ENCODE results near the gene RASA3. TPM values are rescaled to one million over a fixed set of nuclear protein-coding genes. Genes with fewer than 3 reads are reported as not detected.

The RASA3 gene
- polyA plus RNA-seq, 1 donor from 2014 or later: 8.5 TPM

DNA sequence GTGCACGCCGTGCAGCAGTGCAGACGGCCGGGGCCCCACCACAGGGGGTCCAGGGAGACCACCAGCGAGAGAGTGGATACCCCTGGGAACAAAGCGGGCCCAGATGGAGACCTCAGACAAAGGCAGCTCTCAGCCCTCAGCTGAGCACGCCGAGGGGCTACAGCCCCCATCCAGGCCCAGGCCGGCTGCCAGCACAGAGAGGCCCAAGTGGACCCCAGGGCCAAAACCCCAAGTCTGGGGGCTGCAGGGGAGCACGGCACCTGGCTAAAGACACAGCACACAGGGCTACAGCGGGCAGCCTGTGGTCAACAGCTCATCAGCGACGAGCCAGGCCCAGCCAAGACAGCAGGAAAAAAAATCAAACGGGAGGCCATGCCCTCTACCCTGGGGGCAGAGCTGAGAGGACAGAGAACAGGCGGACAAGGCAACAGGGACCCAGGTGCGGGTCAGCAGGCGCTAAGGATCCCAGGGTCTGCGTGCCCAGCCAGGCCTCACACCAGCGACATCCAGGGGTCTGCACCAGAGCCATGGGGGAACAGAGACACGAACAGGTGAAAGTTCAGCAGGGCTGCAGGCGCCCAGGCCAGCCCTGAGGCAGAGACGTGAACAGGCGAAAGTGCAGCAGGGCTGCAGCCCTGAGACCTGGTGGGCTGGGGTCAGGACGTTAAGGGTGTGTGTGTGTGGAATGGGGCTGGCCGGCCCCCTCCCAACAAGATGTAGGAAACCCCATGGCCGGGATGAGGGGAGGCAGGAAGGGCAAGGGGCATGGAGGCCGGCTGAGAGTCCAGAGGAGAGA lies 34.3 kb downstream of the RASA3 start:
- H3K27me3 ChIP-seq (ENCODE audit: insufficient read depth, low read depth, low read length): no peaks in the 10 kb centered on the region
- no peak overlapping the region for H3K4me3 ChIP-seq (ENCODE audit: low read length)
- H3K4me2 ChIP-seq (ENCODE audit: low read length): no peak overlapping the region
- no peaks in the 10 kb centered on the region for H3K36me3 ChIP-seq (ENCODE audit: insufficient read depth, low read length)
- H3K9me2 ChIP-seq (ENCODE audit: insufficient read depth, low read length): no peaks in the 10 kb centered on the region
- no peak overlapping the region for H3K9ac ChIP-seq (ENCODE audit: low read length)
- H3K79me2 ChIP-seq (replicated peaks; ENCODE audit: insufficient read depth, low read length): no peaks in the 10 kb centered on the region
- TF ChIP-seq TAF1 (IDR thresholded peaks at IDR 0.05; ENCODE audit: low read depth): no peak
- no peak for TF ChIP-seq RAD21 (conservative IDR thresholded peaks at IDR 0.05)
- TF ChIP-seq POLR2AphosphoS5 (IDR thresholded peaks at IDR 0.05): no peak
- no peak for TF ChIP-seq EZH2 (IDR thresholded peaks at IDR 0.05; ENCODE audit: borderline replicate concordance, insufficient read depth, low read length, poor library complexity, severe bottlenecking)
- TF ChIP-seq CTCF (IDR thresholded peaks at IDR 0.05; ENCODE audit: poor library complexity, severe bottlenecking): no peak
- no peak for TF ChIP-seq EP300 (conservative IDR thresholded peaks at IDR 0.05; ENCODE audit: poor library complexity, severe bottlenecking)
- TF ChIP-seq, protein P1, sequence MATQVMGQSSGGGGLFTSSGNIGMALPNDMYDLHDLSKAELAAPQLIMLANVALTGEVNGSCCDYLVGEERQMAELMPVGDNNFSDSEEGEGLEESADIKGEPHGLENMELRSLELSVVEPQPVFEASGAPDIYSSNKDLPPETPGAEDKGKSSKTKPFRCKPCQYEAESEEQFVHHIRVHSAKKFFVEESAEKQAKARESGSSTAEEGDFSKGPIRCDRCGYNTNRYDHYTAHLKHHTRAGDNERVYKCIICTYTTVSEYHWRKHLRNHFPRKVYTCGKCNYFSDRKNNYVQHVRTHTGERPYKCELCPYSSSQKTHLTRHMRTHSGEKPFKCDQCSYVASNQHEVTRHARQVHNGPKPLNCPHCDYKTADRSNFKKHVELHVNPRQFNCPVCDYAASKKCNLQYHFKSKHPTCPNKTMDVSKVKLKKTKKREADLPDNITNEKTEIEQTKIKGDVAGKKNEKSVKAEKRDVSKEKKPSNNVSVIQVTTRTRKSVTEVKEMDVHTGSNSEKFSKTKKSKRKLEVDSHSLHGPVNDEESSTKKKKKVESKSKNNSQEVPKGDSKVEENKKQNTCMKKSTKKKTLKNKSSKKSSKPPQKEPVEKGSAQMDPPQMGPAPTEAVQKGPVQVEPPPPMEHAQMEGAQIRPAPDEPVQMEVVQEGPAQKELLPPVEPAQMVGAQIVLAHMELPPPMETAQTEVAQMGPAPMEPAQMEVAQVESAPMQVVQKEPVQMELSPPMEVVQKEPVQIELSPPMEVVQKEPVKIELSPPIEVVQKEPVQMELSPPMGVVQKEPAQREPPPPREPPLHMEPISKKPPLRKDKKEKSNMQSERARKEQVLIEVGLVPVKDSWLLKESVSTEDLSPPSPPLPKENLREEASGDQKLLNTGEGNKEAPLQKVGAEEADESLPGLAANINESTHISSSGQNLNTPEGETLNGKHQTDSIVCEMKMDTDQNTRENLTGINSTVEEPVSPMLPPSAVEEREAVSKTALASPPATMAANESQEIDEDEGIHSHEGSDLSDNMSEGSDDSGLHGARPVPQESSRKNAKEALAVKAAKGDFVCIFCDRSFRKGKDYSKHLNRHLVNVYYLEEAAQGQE (IDR thresholded peaks at IDR 0.05; ENCODE audit: borderline replicate concordance): no peak
- TF ChIP-seq SMC3 (conservative IDR thresholded peaks at IDR 0.05; ENCODE audit: poor library complexity): no peak
- TF ChIP-seq MXI1 (conservative IDR thresholded peaks at IDR 0.05; ENCODE audit: poor library complexity, severe bottlenecking): no peak
- H3K9me3 ChIP-seq (ENCODE audit: low read length): peaks cover 2% of the 10 kb centered on the region
- no peak overlapping the region for H3K27ac ChIP-seq (ENCODE audit: low read length)
- H3F3A ChIP-seq (ENCODE audit: insufficient read depth, low read length, poor library complexity, severe bottlenecking): no peaks in the 10 kb centered on the region
- no peaks in the 10 kb centered on the region for H4K20me1 ChIP-seq (ENCODE audit: insufficient read depth)
- H2AFZ ChIP-seq (ENCODE audit: low read depth, low read length): no peak overlapping the region

- H3K9me2 ChIP-seq (ENCODE audit: insufficient read depth, low read length): no peaks in the 10 kb centered on the region
- no peaks in the 10 kb centered on the region for H3F3A ChIP-seq (ENCODE audit: insufficient read depth, low read length, poor library complexity, severe bottlenecking)
- TF ChIP-seq, protein P1 (IDR thresholded peaks at IDR 0.05; ENCODE audit: borderline replicate concordance): no peak
- TF ChIP-seq EZH2 (IDR thresholded peaks at IDR 0.05; ENCODE audit: borderline replicate concordance, insufficient read depth, low read length, poor library complexity, severe bottlenecking) (no peak), CTCF (IDR thresholded peaks at IDR 0.05; ENCODE audit: poor library complexity, severe bottlenecking) (no peak), MXI1 (conservative IDR thresholded peaks at IDR 0.05; ENCODE audit: poor library complexity, severe bottlenecking) (no peak), EP300 (conservative IDR thresholded peaks at IDR 0.05; ENCODE audit: poor library complexity, severe bottlenecking) (no peak), RAD21 (conservative IDR thresholded peaks at IDR 0.05) (no peak), TAF1 (IDR thresholded peaks at IDR 0.05; ENCODE audit: low read depth) (no peak), SMC3 (conservative IDR thresholded peaks at IDR 0.05; ENCODE audit: poor library complexity) (no peak), POLR2AphosphoS5 (IDR thresholded peaks at IDR 0.05) (no peak)
- H3K27me3 ChIP-seq (ENCODE audit: insufficient read depth, low read depth, low read length): no peaks in the 10 kb centered on the region
- H3K27ac ChIP-seq (ENCODE audit: low read length): no peak overlapping the region
- no peaks in the 10 kb centered on the region for H3K36me3 ChIP-seq (ENCODE audit: insufficient read depth, low read length)
- H3K9me3 ChIP-seq (ENCODE audit: low read length): peaks cover 3% of the 10 kb centered on the region
- no peak overlapping the region for H3K9ac ChIP-seq (ENCODE audit: low read length)
- no peak overlapping the region for H3K4me2 ChIP-seq (ENCODE audit: low read length)
- H2AFZ ChIP-seq (ENCODE audit: low read depth, low read length): no peak overlapping the region
- no peaks in the 10 kb centered on the region for H4K20me1 ChIP-seq (ENCODE audit: insufficient read depth)
- H3K4me3 ChIP-seq (ENCODE audit: low read length): no peak overlapping the region
- no peaks in the 10 kb centered on the region for H3K79me2 ChIP-seq (replicated peaks; ENCODE audit: insufficient read depth, low read length)
These were observed 35.1 kb downstream of the RASA3 start for GRCh38 chr13:114097212-114097892.
